H9 (cell line): ENCODE results near the gene C5orf46. TPM values are rescaled to one million over a fixed set of nuclear protein-coding genes. Genes with fewer than 3 reads are reported as not detected.

Experiments
- DNase-seq: peaks from one replicate; pipeline ENCODE4 v3.0.0-alpha.2; 2017
- H2AFZ ChIP-seq: one replicate; pipeline ENCODE4 v1.6.1; 2013; ENCODE audit warnings: mild to moderate bottlenecking, low read length, control low read depth, moderate library complexity
- H2AK5ac ChIP-seq: 2 replicates; pipeline ENCODE4 v1.6.1; 2013; ENCODE audit warnings: low read length, control low read depth, mixed read lengths; ENCODE audit not compliant: insufficient read length
- H2BK120ac ChIP-seq: one replicate; pipeline ENCODE4 v1.6.1; 2013; ENCODE audit warnings: low read depth, mild to moderate bottlenecking, low read length, control low read depth, inconsistent platforms; ENCODE audit not compliant: poor library complexity, severe bottlenecking
- H2BK12ac ChIP-seq: 2 replicates; pipeline ENCODE4 v1.6.1; 2013; ENCODE audit warnings: low read length, control low read depth, mixed read lengths, low read depth; ENCODE audit not compliant: insufficient read length
- H2BK15ac ChIP-seq: 2 replicates; pipeline ENCODE4 v1.6.1; 2013; ENCODE audit warnings: low read depth, low read length, control low read depth
- H2BK20ac ChIP-seq: one replicate; pipeline ENCODE4 v1.6.1; 2013; ENCODE audit warnings: low read depth, mild to moderate bottlenecking, low read length, control low read depth, inconsistent platforms; ENCODE audit not compliant: poor library complexity, severe bottlenecking
- H2BK5ac ChIP-seq: 2 replicates; pipeline ENCODE4 v1.6.1; 2013; ENCODE audit warnings: low read length, control low read depth, mixed read lengths; ENCODE audit not compliant: insufficient read length
- H3K14ac ChIP-seq: 2 replicates; pipeline ENCODE4 v1.6.1; 2013; ENCODE audit warnings: low read length, control low read depth; ENCODE audit not compliant: insufficient read depth
- H3K18ac ChIP-seq: 2 replicates; pipeline ENCODE4 v1.6.1; 2013; ENCODE audit warnings: low read depth, mild to moderate bottlenecking, mixed read lengths, low read length, control low read depth; ENCODE audit not compliant: insufficient read length
- H3K23ac ChIP-seq: 2 replicates; pipeline ENCODE4 v1.6.1; 2013; ENCODE audit warnings: low read length, control low read depth, mixed read lengths, low read depth; ENCODE audit not compliant: insufficient read length
- H3K23me2 ChIP-seq: 2 replicates; pipeline ENCODE4 v1.6.1; 2013; ENCODE audit warnings: low read depth, mild to moderate bottlenecking, mixed read lengths, low read length, control low read depth; ENCODE audit not compliant: insufficient read length, poor library complexity, severe bottlenecking
- H3K27ac ChIP-seq: 2 replicates; pipeline ENCODE4 v1.5.1; 2013; ENCODE audit warnings: low read length, control low read depth, mixed read lengths, low read depth; ENCODE audit not compliant: insufficient read length
- H3K27me3 ChIP-seq: 2 replicates; pipeline ENCODE4 v1.6.1; 2013; ENCODE audit warnings: low read length, control low read depth, inconsistent platforms; ENCODE audit not compliant: insufficient read depth
- H3K4ac ChIP-seq: 2 replicates; pipeline ENCODE4 v1.6.1; 2013; ENCODE audit warnings: low read depth, mild to moderate bottlenecking, control low read depth, inconsistent platforms, low read length, moderate library complexity
- H3K4me1 ChIP-seq: 2 replicates; pipeline ENCODE4 v1.6.1; 2013; ENCODE audit warnings: low read length, control low read depth, inconsistent platforms; ENCODE audit not compliant: insufficient read depth
- H3K4me2 ChIP-seq: 2 replicates; pipeline ENCODE4 v1.6.1; 2013; ENCODE audit warnings: low read length, control low read depth, mixed read lengths; ENCODE audit not compliant: insufficient read length, insufficient read depth
- H3K56ac ChIP-seq: 2 replicates; pipeline ENCODE4 v1.6.1; 2013; ENCODE audit warnings: low read depth, mild to moderate bottlenecking, mixed read lengths, low read length, control low read depth; ENCODE audit not compliant: insufficient read length
- H3K79me1 ChIP-seq: 2 replicates; pipeline ENCODE4 v1.6.1; 2013; ENCODE audit warnings: low read depth, mild to moderate bottlenecking, moderate library complexity, low read length, control low read depth, inconsistent platforms; ENCODE audit not compliant: insufficient read depth, poor library complexity, severe bottlenecking
- H3K79me2 ChIP-seq: 2 replicates; pipeline ENCODE4 v1.6.1; 2013; ENCODE audit warnings: low read length, control low read depth, inconsistent platforms; ENCODE audit not compliant: insufficient read depth
- H3K9ac ChIP-seq: 2 replicates; pipeline ENCODE4 v1.6.1; 2013; ENCODE audit warnings: low read length, control low read depth, mixed read lengths; ENCODE audit not compliant: insufficient read length; ENCODE audit errors: extremely low read depth
- H3K9me3 ChIP-seq: one replicate; pipeline ENCODE4 v1.6.1; 2013; ENCODE audit warnings: low read depth, low read length, inconsistent platforms; ENCODE audit not compliant: control insufficient read depth
- H3T11ph ChIP-seq: one replicate; pipeline ENCODE4 v1.6.1; 2013; ENCODE audit warnings: mild to moderate bottlenecking, low read length, control low read depth, inconsistent platforms
- H4K20me1 ChIP-seq: one replicate; pipeline ENCODE4 v1.6.1; 2013; ENCODE audit not compliant: control insufficient read depth, insufficient read length, insufficient read depth
- H4K5ac ChIP-seq: 2 replicates; pipeline ENCODE4 v1.6.1; 2013; ENCODE audit warnings: low read depth, mild to moderate bottlenecking, mixed read lengths, low read length, control low read depth; ENCODE audit not compliant: insufficient read length
- H4K8ac ChIP-seq: replicated peaks from 2 replicates; pipeline ENCODE4 v1.6.1; 2013; ENCODE audit warnings: low read length, control low read depth, mixed read lengths, low read depth; ENCODE audit not compliant: insufficient read length
- H4K91ac ChIP-seq: 2 replicates; pipeline ENCODE4 v1.6.1; 2013; ENCODE audit warnings: low read depth, mild to moderate bottlenecking, moderate library complexity, mixed read lengths, low read length, control low read depth; ENCODE audit not compliant: insufficient read length
- H3K27ac Mint-ChIP-seq, 3 experiments: 2 replicates in 2 of 3; 3 replicates in 1 of 3; pipeline ENCODE4 v1.8.0; 2020 to 2021; ENCODE audit warnings: mixed read lengths in 3 of 3, mild to moderate bottlenecking in 1 of 3, moderate library complexity in 1 of 3
- H3K27me3 Mint-ChIP-seq: 2 replicates; pipeline ENCODE4 v1.8.0; 2021; ENCODE audit warnings: low read depth, mild to moderate bottlenecking, moderate library complexity, mixed read lengths
- H3K36me3 Mint-ChIP-seq, 3 experiments: 2 replicates in 2 of 3; 3 replicates in 1 of 3; pipeline ENCODE4 v1.8.0; 2020 to 2021; ENCODE audit warnings: low read depth in 3 of 3, mixed read lengths in 3 of 3; ENCODE audit not compliant: insufficient read depth in 1 of 3
- H3K4me1 Mint-ChIP-seq, 2 experiments: 2 replicates each; pipeline ENCODE4 v1.8.0; 2020; ENCODE audit warnings: mixed read lengths in 2 of 2
- H3K4me3 Mint-ChIP-seq, 2 experiments: 2 replicates in 1 of 2; 3 replicates in 1 of 2; pipeline ENCODE4 v1.8.0; 2020 to 2021; ENCODE audit warnings: mild to moderate bottlenecking in 2 of 2, mixed read lengths in 2 of 2, moderate library complexity in 1 of 2
- H3K9me3 Mint-ChIP-seq, 2 experiments: 2 replicates in 1 of 2; 3 replicates in 1 of 2; pipeline ENCODE4 v1.8.0; 2020; ENCODE audit warnings: mild to moderate bottlenecking in 2 of 2, mixed read lengths in 2 of 2, moderate library complexity in 1 of 2
- WGBS: extraction: QIAGEN DNeasy Blood & Tissue Kit; methylation state at CpG from one replicate; pipeline ENCODE4 v1.1.7; 2013; ENCODE audit warnings: missing lambda C conversion rate, low lambda C conversion rate, mixed read lengths; ENCODE audit not compliant: insufficient read length; ENCODE audit errors: extremely low coverage; 5-methylcytosine and 5-hydroxymethylcytosine counted together
- total RNA-seq: library from RNA; stranded (reverse); gene quantifications from 2 replicates; pipeline ENCODE4 v1.2.1, GENCODE V29; 2021
- TF ChIP-seq, protein P1 (sequence below): fragments of 200-600 bp; sonication (generic); conservative IDR thresholded peaks from 3 replicates; pipeline ENCODE4 v1.8.0; 2021; ENCODE audit warnings: antibody characterized with exemption, mild to moderate bottlenecking

Gene C5orf46
- total RNA-seq, 1 experiment from 2014 or later = not detected

DNA sequence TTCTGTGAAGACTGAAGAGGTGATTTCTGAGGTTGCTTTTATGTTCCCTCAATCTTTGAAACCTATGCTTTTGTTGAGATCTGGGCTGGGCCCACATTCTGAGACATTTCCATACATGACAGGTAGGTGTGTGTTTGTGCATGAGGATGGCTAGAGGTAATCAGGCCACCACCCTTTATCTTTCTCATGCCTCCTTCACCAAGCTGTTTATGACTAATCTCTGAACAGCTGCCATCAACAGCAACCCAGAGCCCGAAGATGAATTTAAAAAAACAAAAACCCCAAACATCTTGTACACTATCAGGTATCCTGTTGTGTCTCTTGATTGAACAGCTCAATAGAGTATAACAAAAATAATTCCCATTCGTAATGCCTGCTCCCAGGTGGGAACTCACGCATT lies 12.6 kb upstream of the C5orf46 start:
- no peak overlapping the region for H3K4me3 Mint-ChIP-seq
- Histone ChIP-seq H3K9ac (no peak overlapping the region), H3K9me3 (no peaks in the 10 kb centered on the region), H3K79me2 (no peaks in the 10 kb centered on the region), H2BK5ac (no peak overlapping the region), H2BK15ac (no peak overlapping the region), H3K4me2 (no peak overlapping the region), H3K27me3 (no peaks in the 10 kb centered on the region), H4K91ac (no peak overlapping the region), H3K4ac (no peak overlapping the region), H2BK20ac (no peak overlapping the region), H3K23me2 (no peaks in the 10 kb centered on the region), H4K20me1 (no peaks in the 10 kb centered on the region), H3K56ac (no peak overlapping the region), H3K18ac (no peak overlapping the region), H2AFZ (no peak overlapping the region), H2BK120ac (no peak overlapping the region), H3T11ph (no peak overlapping the region), H3K79me1 (no peaks in the 10 kb centered on the region), H3K27ac (no peak overlapping the region), H4K8ac (no peak overlapping the region), H4K5ac (no peak overlapping the region), H2BK12ac (no peak overlapping the region), H2AK5ac (no peak overlapping the region), H3K14ac (no peak overlapping the region), H3K23ac (no peak overlapping the region), H3K4me1 (no peaks in the 10 kb centered on the region)
- H3K36me3 Mint-ChIP-seq = no peaks in the 10 kb centered on the region
- no CpG with 5 or more reads among the region's 3 CpGs for WGBS
- peaks cover 2% of the 10 kb centered on the region; the same call in 1 of the 2 replicates for H3K27me3 Mint-ChIP-seq
- no peaks in the 10 kb centered on the region for H3K9me3 Mint-ChIP-seq
- DNase-seq = no peak
- H3K27ac Mint-ChIP-seq = no peak overlapping the region
- TF ChIP-seq, protein P1, sequence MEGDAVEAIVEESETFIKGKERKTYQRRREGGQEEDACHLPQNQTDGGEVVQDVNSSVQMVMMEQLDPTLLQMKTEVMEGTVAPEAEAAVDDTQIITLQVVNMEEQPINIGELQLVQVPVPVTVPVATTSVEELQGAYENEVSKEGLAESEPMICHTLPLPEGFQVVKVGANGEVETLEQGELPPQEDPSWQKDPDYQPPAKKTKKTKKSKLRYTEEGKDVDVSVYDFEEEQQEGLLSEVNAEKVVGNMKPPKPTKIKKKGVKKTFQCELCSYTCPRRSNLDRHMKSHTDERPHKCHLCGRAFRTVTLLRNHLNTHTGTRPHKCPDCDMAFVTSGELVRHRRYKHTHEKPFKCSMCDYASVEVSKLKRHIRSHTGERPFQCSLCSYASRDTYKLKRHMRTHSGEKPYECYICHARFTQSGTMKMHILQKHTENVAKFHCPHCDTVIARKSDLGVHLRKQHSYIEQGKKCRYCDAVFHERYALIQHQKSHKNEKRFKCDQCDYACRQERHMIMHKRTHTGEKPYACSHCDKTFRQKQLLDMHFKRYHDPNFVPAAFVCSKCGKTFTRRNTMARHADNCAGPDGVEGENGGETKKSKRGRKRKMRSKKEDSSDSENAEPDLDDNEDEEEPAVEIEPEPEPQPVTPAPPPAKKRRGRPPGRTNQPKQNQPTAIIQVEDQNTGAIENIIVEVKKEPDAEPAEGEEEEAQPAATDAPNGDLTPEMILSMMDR = no peak
- no peaks in the 10 kb centered on the region; a peak in 1 of 4 replicates for H3K4me1 Mint-ChIP-seq
